Esophagus mucosa (tissue), 1 donor: Measurements from ENCODE around the gene SPC24. TPM values are rescaled to one million over a fixed set of nuclear protein-coding genes. Genes with fewer than 3 reads are reported as not detected.

Experiments
- total RNA-seq: library from RNA; stranded (reverse); gene quantifications from one replicate; pipeline ENCODE4 v1.2.4, GENCODE V29; 2023
- donor health status: DM: yes; HTN: yes; CAD: no.

Gene SPC24
- total RNA-seq, 1 donor from 2014 or later = 17.1 TPM

Other genes starting within 250 kb of the SPC24 start
- gene YIPF2, start 227.1 kb downstream of the SPC24 start, total RNA-seq = 43.1 TPM
- gene TIMM29, start 227.0 kb downstream of the SPC24 start, total RNA-seq = 14.3 TPM
- gene SMARCA4, start 194.8 kb downstream of the SPC24 start, total RNA-seq = 93.2 TPM
- 117 TPM for gene LDLR, start 66.3 kb downstream of the SPC24 start, total RNA-seq
- 8.9 TPM for gene KANK2, start 41.8 kb upstream of the SPC24 start, total RNA-seq
- not detected for gene ANGPTL8, start 83.8 kb upstream of the SPC24 start, total RNA-seq
- gene DOCK6, start 106.7 kb upstream of the SPC24 start, total RNA-seq = 49.1 TPM
- gene TSPAN16, start 140.4 kb upstream of the SPC24 start, total RNA-seq = not detected
- 141 TPM for gene RAB3D, start 183.9 kb upstream of the SPC24 start, total RNA-seq
- 45.1 TPM for gene TMEM205, start 190.5 kb upstream of the SPC24 start, total RNA-seq
- gene CCDC159, start 190.7 kb upstream of the SPC24 start, total RNA-seq = 7.4 TPM
- 7.3 TPM for gene PLPPR2, start 199.7 kb upstream of the SPC24 start, total RNA-seq
- 2.5 TPM for gene SWSAP1, start 218.9 kb upstream of the SPC24 start, total RNA-seq
- 0.48 TPM for gene EPOR, start 228.5 kb upstream of the SPC24 start, total RNA-seq